Type B pancreatic cell (in vitro differentiated cells): ENCODE data around the gene FOS. TPM values are rescaled to one million over a fixed set of nuclear protein-coding genes. Genes with fewer than 3 reads are reported as not detected.

Source experiments
- DNase-seq: peaks from one replicate; pipeline ENCODE4 v3.0.0; 2021; ENCODE audit warnings: mixed read lengths; ENCODE audit not compliant: unreplicated experiment; ENCODE audit errors: extremely low spot score
- H3K27ac Mint-ChIP-seq: 2 replicates; pipeline ENCODE4 v1.8.0; 2021; ENCODE audit warnings: mild to moderate bottlenecking, mixed read lengths
- H3K27me3 Mint-ChIP-seq: 2 replicates; pipeline ENCODE4 v1.8.0; 2021; ENCODE audit warnings: mixed read lengths
- H3K36me3 Mint-ChIP-seq: 2 replicates; pipeline ENCODE4 v1.8.0; 2021; ENCODE audit warnings: mixed read lengths
- H3K4me1 Mint-ChIP-seq: one replicate; pipeline ENCODE4 v1.8.0; 2021; ENCODE audit warnings: mixed read lengths; ENCODE audit not compliant: unreplicated experiment
- H3K4me3 Mint-ChIP-seq: 2 replicates; pipeline ENCODE4 v1.8.0; 2021; ENCODE audit warnings: mild to moderate bottlenecking, mixed read lengths
- H3K9me3 Mint-ChIP-seq: 2 replicates; pipeline ENCODE4 v1.8.0; 2021; ENCODE audit warnings: mixed read lengths
- total RNA-seq: library from RNA; stranded (reverse); gene quantifications from 2 replicates; pipeline ENCODE4 v1.2.1, GENCODE V29; 2021; ENCODE audit warnings: low replicate concordance
- TF ChIP-seq, protein P1 (sequence below): fragments of 200-600 bp; sonication (generic); conservative IDR thresholded peaks from 2 replicates; pipeline ENCODE4 v1.5.0; 2021; ENCODE audit warnings: antibody characterized with exemption, mild to moderate bottlenecking

Gene FOS
- total RNA-seq, 1 donor from 2014 or later = 214 TPM

DNA sequence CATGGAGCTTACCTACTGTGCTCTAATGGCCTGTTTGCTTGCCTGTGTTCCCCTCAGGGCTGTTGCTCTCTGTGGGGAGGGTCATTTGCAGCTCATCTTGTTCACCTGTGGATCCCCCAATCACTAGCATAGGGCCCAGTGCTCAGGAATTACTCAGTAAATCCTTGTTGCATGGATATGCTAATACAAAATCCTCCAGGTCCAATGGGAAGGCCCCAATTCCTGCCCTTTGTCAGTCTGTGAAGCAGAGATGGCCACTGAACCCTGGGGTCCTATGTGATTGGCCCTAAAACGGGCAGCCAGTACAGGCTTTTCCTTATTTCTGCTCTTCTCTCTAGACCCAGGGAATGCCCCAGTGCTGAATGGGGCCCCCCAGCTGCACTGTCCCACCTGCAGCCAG, 44.1 kb downstream of the FOS start:
- no peak overlapping the region for H3K27ac Mint-ChIP-seq
- TF ChIP-seq, protein P1, sequence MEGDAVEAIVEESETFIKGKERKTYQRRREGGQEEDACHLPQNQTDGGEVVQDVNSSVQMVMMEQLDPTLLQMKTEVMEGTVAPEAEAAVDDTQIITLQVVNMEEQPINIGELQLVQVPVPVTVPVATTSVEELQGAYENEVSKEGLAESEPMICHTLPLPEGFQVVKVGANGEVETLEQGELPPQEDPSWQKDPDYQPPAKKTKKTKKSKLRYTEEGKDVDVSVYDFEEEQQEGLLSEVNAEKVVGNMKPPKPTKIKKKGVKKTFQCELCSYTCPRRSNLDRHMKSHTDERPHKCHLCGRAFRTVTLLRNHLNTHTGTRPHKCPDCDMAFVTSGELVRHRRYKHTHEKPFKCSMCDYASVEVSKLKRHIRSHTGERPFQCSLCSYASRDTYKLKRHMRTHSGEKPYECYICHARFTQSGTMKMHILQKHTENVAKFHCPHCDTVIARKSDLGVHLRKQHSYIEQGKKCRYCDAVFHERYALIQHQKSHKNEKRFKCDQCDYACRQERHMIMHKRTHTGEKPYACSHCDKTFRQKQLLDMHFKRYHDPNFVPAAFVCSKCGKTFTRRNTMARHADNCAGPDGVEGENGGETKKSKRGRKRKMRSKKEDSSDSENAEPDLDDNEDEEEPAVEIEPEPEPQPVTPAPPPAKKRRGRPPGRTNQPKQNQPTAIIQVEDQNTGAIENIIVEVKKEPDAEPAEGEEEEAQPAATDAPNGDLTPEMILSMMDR = no peak
- peaks cover 5% of the 10 kb centered on the region for H3K4me1 Mint-ChIP-seq
- H3K36me3 Mint-ChIP-seq = no peaks in the 10 kb centered on the region
- DNase-seq = no peak
- no peak overlapping the region for H3K4me3 Mint-ChIP-seq
- H3K9me3 Mint-ChIP-seq = no peaks in the 10 kb centered on the region
- H3K27me3 Mint-ChIP-seq = no peaks in the 10 kb centered on the region

DNA sequence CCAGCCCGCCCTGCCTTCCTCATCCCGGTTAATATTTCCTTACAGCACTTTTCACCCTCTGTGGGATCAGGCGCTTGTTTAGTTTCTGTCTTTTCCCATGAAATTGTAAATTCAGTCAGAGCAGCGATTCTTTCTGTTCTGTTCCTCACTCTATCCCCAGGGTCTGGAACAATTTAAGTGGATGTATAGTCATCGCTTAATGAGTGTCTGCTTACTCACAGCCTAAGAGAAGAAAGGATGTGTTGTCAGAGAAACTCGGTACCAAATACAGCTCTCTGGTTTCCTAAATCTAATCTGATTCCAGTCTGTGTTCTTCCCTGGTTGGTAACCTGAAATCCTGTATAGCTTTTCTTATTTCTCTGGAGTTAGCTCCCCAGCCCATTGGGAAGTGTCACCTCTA, 44.9 kb downstream of the FOS start:
- no peak overlapping the region for H3K27ac Mint-ChIP-seq
- TF ChIP-seq, protein P1 = no peak
- no peaks in the 10 kb centered on the region for H3K36me3 Mint-ChIP-seq
- H3K27me3 Mint-ChIP-seq = no peaks in the 10 kb centered on the region
- H3K4me1 Mint-ChIP-seq = peaks cover 11% of the 10 kb centered on the region
- no peak overlapping the region for H3K4me3 Mint-ChIP-seq
- no peak for DNase-seq
- H3K9me3 Mint-ChIP-seq = no peaks in the 10 kb centered on the region

DNA sequence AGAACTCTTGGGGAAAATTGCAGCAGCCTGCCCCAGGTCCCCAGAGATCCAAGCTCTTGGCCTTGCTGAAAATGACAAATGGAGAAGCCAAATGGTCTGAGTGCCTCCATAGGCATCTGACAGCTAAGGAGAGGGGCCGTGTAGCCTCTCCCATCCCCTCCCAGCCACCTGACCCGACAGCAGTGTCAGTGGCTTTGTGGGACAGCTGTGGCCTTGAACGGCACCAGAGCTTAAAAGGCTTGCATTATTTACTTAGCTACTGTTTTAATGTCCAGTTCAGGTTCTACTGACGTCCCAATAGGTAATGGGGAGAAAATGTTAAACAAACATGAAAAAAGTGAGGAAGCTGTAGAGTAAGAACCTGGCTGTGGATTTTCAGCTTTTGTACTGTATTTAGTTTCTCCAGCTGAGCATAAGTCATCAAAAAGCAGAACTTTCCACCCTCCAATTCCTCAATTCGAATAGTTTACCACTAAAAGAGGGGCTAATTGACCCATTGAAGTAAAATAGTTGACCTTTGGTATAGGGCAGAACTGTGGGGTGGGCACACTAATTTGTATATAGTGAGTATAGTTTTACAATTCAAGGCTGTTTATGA, 50.0 kb downstream of the FOS start:
- DNase-seq = no peak
- Mint-ChIP-seq H3K27me3 (no peaks in the 10 kb centered on the region), H3K9me3 (no peaks in the 10 kb centered on the region), H3K4me3 (no peak overlapping the region), H3K27ac (peak overlapping the region; percentile 22), H3K36me3 (no peaks in the 10 kb centered on the region), H3K4me1 (peaks cover 7% of the 10 kb centered on the region)
- TF ChIP-seq, protein P1 = no peak

DNA sequence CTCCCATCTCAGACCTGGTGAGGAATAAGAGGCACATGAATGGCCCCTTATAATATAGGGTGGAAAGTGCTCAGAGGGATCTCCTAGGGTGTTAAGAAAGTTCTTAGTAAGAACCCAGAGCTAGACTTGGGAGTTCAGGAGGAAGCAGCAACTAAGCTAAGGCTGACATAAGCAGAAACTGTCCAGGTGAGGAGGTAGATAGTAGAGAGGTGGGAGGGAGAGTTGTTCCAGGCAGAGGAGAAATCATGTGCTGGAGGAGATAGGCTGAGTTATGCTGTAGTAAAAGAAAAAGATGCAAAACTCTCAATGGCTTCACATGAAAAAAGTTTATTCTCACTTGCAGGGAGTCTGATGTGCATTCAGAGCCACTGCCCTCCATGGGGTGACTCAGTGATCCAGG, 50.7 kb downstream of the FOS start:
- Mint-ChIP-seq H3K9me3 (no peaks in the 10 kb centered on the region), H3K4me1 (peaks cover 10% of the 10 kb centered on the region), H3K27ac (no peak overlapping the region), H3K4me3 (no peak overlapping the region), H3K36me3 (no peaks in the 10 kb centered on the region), H3K27me3 (no peaks in the 10 kb centered on the region)
- no peak for DNase-seq
- TF ChIP-seq, protein P1 = no peak

DNA sequence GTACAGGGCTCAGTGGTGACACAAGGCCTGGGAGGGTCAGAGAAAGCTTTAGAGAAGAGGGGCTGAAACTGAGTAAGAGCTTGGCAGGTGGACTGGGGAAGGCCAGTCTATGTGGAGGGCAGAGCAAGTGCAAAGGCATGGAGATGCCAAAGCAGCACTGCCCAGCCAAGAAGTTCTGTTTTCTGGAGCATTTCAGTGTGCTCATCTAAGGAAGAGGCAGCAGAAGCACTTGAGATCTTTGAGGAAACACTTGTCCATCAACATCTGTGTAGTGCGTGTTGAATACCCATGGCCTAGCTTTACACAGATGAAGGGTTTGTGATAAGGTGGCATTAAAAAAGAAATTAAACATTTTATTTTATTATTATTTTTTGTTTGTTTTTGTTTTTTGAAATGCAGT, 52.8 kb downstream of the FOS start:
- Mint-ChIP-seq H3K4me3 (no peak overlapping the region), H3K27ac (no peak overlapping the region), H3K9me3 (no peaks in the 10 kb centered on the region), H3K4me1 (peaks cover 19% of the 10 kb centered on the region), H3K36me3 (no peaks in the 10 kb centered on the region), H3K27me3 (no peaks in the 10 kb centered on the region)
- DNase-seq = no peak
- TF ChIP-seq, protein P1 = no peak

Other genes starting within 250 kb of the FOS start
- 19.3 and 28.5 TPM in 2 replicates for gene MLH3, start 227.4 kb upstream of the FOS start, total RNA-seq
- gene ACYP1, start 214.8 kb upstream of the FOS start, total RNA-seq = 12.9 and 20.7 TPM in 2 replicates
- gene ZC2HC1C, start 209.2 kb upstream of the FOS start, total RNA-seq = 3.7 and 4.7 TPM in 2 replicates
- gene NEK9, start 151.8 kb upstream of the FOS start, total RNA-seq = 81.3 and 117 TPM in 2 replicates
- 273 and 303 TPM in 2 replicates for gene TMED10, start 102.2 kb upstream of the FOS start, total RNA-seq
- gene JDP2, start 149.2 kb downstream of the FOS start, total RNA-seq = 31.3 and 78.6 TPM in 2 replicates
- gene BATF, start 243.6 kb downstream of the FOS start, total RNA-seq = 2.2 and 2.6 TPM in 2 replicates